Activated T-cell treated with anti-CD3 and anti-CD28 coated beads, Interleukin-2, amount 50 U/mL, for 4 hours (primary cell): ENCODE measurements around the gene ADO. TPM values are rescaled to one million over a fixed set of nuclear protein-coding genes. Genes with fewer than 3 reads are reported as not detected.

Experiments used
- ATAC-seq, 2 donors: fragments of 200-7000 bp; cut with Tn5 transposase; one replicate each; pipeline ENCODE4 v1.10.0; 2021
- DNase-seq: peaks from one replicate; pipeline ENCODE4 v3.0.0-alpha.2; 2020
- H3K27me3 Mint-ChIP-seq: one replicate; pipeline ENCODE4 v1.8.0; 2021; ENCODE audit warnings: low read depth, mixed read lengths
- H3K36me3 Mint-ChIP-seq: one replicate; pipeline ENCODE4 v1.8.0; 2022; ENCODE audit warnings: mixed read lengths; ENCODE audit not compliant: insufficient read depth
- H3K4me1 Mint-ChIP-seq: one replicate; pipeline ENCODE4 v1.8.0; 2021; ENCODE audit warnings: low read depth, mixed read lengths
- H3K4me3 Mint-ChIP-seq: one replicate; pipeline ENCODE4 v1.8.0; 2021; ENCODE audit warnings: mild to moderate bottlenecking, moderate library complexity, mixed read lengths
- H3K9me3 Mint-ChIP-seq: one replicate; pipeline ENCODE4 v1.8.0; 2021; ENCODE audit warnings: mixed read lengths
- total RNA-seq, 3 donors: library from RNA; stranded (reverse); gene quantifications; one replicate each; pipeline ENCODE4 v1.2.1, GENCODE V29; 2021

The ADO gene
- total RNA-seq, 3 donors from 2014 or later: 42.7 to 44.7 (median 44.4) TPM

- Mint-ChIP-seq H3K9me3 (peaks cover 9% of the 10 kb centered on the region), H3K36me3 (no peaks in the 10 kb centered on the region), H3K4me1 (peaks cover 49% of the 10 kb centered on the region), H3K4me3 (peak overlapping the region; percentile 12), H3K27me3 (peaks cover 3% of the 10 kb centered on the region)
- no peak for DNase-seq
- peak; percentile 58 to 59 for ATAC-seq
Measured at GRCh38 chr10:62852961-62853702, 48.6 kb downstream of the ADO start.

- H3K36me3 Mint-ChIP-seq: no peaks in the 10 kb centered on the region
- no peak for DNase-seq
- H3K4me3 Mint-ChIP-seq: peak overlapping the region; percentile 12
- H3K4me1 Mint-ChIP-seq: peaks cover 49% of the 10 kb centered on the region
- H3K27me3 Mint-ChIP-seq: peaks cover 3% of the 10 kb centered on the region
- peaks cover 4% of the 10 kb centered on the region for H3K9me3 Mint-ChIP-seq
- ATAC-seq: peak; percentile 47 to 57
Measured at GRCh38 chr10:62853710-62854109, 49.2 kb downstream of the ADO start.

- H3K36me3 Mint-ChIP-seq: no peaks in the 10 kb centered on the region
- peaks cover 54% of the 10 kb centered on the region for H3K4me1 Mint-ChIP-seq
- no peaks in the 10 kb centered on the region for H3K9me3 Mint-ChIP-seq
- ATAC-seq (peak; percentile 54 to 58), DNase-seq (no peak)
- no peaks in the 10 kb centered on the region for H3K27me3 Mint-ChIP-seq
- no peak overlapping the region for H3K4me3 Mint-ChIP-seq
Measured at GRCh38 chr10:62856021-62856420, 51.5 kb downstream of the ADO start.

Other genes starting within 250 kb of the ADO start
- gene EGR2, start 11.6 kb downstream of the ADO start, total RNA-seq: 100 to 1,000 TPM in 1 of 3 donors, 10 to 100 TPM in 2; 83.3 to 121 (median 99.5) TPM